PC-3 (cell line): ENCODE measurements around the gene ILDR1. TPM values are rescaled to one million over a fixed set of nuclear protein-coding genes. Genes with fewer than 3 reads are reported as not detected.

Source experiments
- ATAC-seq: fragments of 200-7000 bp; cut with Tn5 transposase; 2 replicates; pipeline ENCODE4 v1.9.1; 2020; ENCODE audit warnings: mild to moderate bottlenecking, moderate library complexity
- BruUV-seq: library from RNA; stranded (reverse); fragments of 400-500 nt; replicated peaks from 2 replicates; lab custom pipeline; 2021; lab: Mats Ljungman, UMichigan
- CTCF ChIA-PET: fragments of 300-600 bp; sonication (Branson Sonifier 250); formaldehyde crosslinking; loops from one replicate; lab custom pipeline; 2022; ENCODE audit warnings: antibody characterized with exemption; lab: Charles Lee
- POLR2A ChIA-PET: fragments of 300-600 bp; sonication (Branson Sonifier 250); formaldehyde crosslinking; loops from one replicate; lab custom pipeline; 2022; ENCODE audit warnings: antibody characterized with exemption; ENCODE audit not compliant: unreplicated experiment; lab: Charles Lee
- DNase-seq: peaks from one replicate; pipeline ENCODE4 v3.0.0-alpha.2; 2015
- H2AFZ ChIP-seq: fragments of 300-600 bp; sonication (generic); 2 replicates; pipeline ENCODE4 v1.6.0; 2016; ENCODE audit warnings: antibody characterized with exemption, low read length
- H3F3A ChIP-seq: fragments of 300-600 bp; sonication (generic); one replicate; pipeline ENCODE4 v1.6.0; 2017; ENCODE audit warnings: antibody characterized with exemption, low read length, control low read depth, mild to moderate bottlenecking; ENCODE audit not compliant: unreplicated experiment
- H3K27ac ChIP-seq: fragments of 300-600 bp; sonication (generic); 2 replicates; pipeline ENCODE4 v1.5.1; 2016; ENCODE audit warnings: mild to moderate bottlenecking, low read length
- H3K27me3 ChIP-seq: fragments of 300-600 bp; sonication (generic); 2 replicates; pipeline ENCODE4 v1.6.1; 2016; ENCODE audit warnings: low read length, mixed read lengths
- H3K36me3 ChIP-seq: fragments of 300-600 bp; sonication (generic); 2 replicates; pipeline ENCODE4 v1.6.1; 2016; ENCODE audit warnings: low read depth, mixed run types, low read length, mixed read lengths
- H3K4me1 ChIP-seq: fragments of 300-600 bp; sonication (generic); 2 replicates; pipeline ENCODE4 v1.5.1; 2016; ENCODE audit warnings: low read length; ENCODE audit not compliant: insufficient read depth
- H3K4me2 ChIP-seq: fragments of 300-600 bp; sonication (generic); 2 replicates; pipeline ENCODE4 v1.6.0; 2016; ENCODE audit warnings: low read length
- H3K4me3 ChIP-seq: fragments of 300-600 bp; sonication (generic); 2 replicates; pipeline ENCODE4 v1.5.1; 2016; ENCODE audit warnings: mild to moderate bottlenecking, low read length, mixed read lengths
- H3K79me2 ChIP-seq: fragments of 300-600 bp; sonication (generic); 2 replicates; pipeline ENCODE4 v1.6.1; 2017; ENCODE audit warnings: low read length, mixed read lengths
- H3K9ac ChIP-seq: fragments of 300-600 bp; sonication (generic); 2 replicates; pipeline ENCODE4 v1.6.0; 2016; ENCODE audit warnings: mild to moderate bottlenecking, low read length
- H3K9me2 ChIP-seq: fragments of 300-600 bp; sonication (generic); replicated peaks from 2 replicates; pipeline ENCODE4 v1.6.1; 2016; ENCODE audit warnings: mixed run types, low read length, mixed read lengths
- H3K9me3 ChIP-seq: fragments of 300-600 bp; sonication (generic); 2 replicates; pipeline ENCODE4 v1.6.1; 2016; ENCODE audit warnings: low read length, mixed read lengths
- H4K20me1 ChIP-seq: fragments of 300-600 bp; sonication (generic); 2 replicates; pipeline ENCODE4 v1.6.1; 2016; ENCODE audit warnings: low read length, mixed read lengths
- EZH2 ChIP-seq: fragments of 300-600 bp; sonication (generic); IDR thresholded peaks from one replicate; pipeline ENCODE4 v1.6.1; 2017; ENCODE audit warnings: antibody characterized with exemption, mild to moderate bottlenecking, low read length; ENCODE audit not compliant: unreplicated experiment
- EZH2phosphoT487 ChIP-seq: fragments of 300-600 bp; sonication (generic); IDR thresholded peaks from 2 replicates; pipeline ENCODE4 v1.6.1; 2018; ENCODE audit warnings: mild to moderate bottlenecking, antibody characterized with exemption, low read length, borderline replicate concordance
- intact Hi-C: fragments of 100-400 bp; cut with micrococcal nuclease; formaldehyde crosslinking; loops from 2 replicates; pipeline ENCODE4 v1.9.0; 2023
- total RNA-seq: library from RNA; depleted of rRNA; stranded (reverse); fragments of >200 nt; gene quantifications from 2 replicates; pipeline ENCODE4 v1.2.3, GENCODE V29; 2014
- TF ChIP-seq, protein P1 (sequence below): fragments of 300-600 bp; sonication (generic); conservative IDR thresholded peaks from 2 replicates; pipeline ENCODE4 v1.5.1; 2017; ENCODE audit warnings: antibody characterized with exemption, low read depth, mild to moderate bottlenecking, low read length

Gene ILDR1
- total RNA-seq, 1 experiment from 2014 or later = 5.6 TPM

- Histone ChIP-seq H3K4me2 (peak overlapping the region; percentile 67), H3K27ac (peak overlapping the region; percentile 84), H3K9me3 (no peaks in the 10 kb centered on the region), H2AFZ (peak overlapping the region; percentile 32), H3K79me2 (no peaks in the 10 kb centered on the region), H3K4me1 (peaks cover 42% of the 10 kb centered on the region), H3K4me3 (peak overlapping the region; percentile 30; the same call in 1 of the 2 replicates), H4K20me1 (no peaks in the 10 kb centered on the region), H3F3A (peaks cover 15% of the 10 kb centered on the region), H3K27me3 (no peaks in the 10 kb centered on the region), H3K36me3 (0 out of 2 replicates have a peak, but pooled peaks cover 3% of the 10 kb centered on the region), H3K9me2 (no peaks in the 10 kb centered on the region), H3K9ac (peak overlapping the region; percentile 39)
- no TSS peak for BruUV-seq
- TF ChIP-seq, protein P1, sequence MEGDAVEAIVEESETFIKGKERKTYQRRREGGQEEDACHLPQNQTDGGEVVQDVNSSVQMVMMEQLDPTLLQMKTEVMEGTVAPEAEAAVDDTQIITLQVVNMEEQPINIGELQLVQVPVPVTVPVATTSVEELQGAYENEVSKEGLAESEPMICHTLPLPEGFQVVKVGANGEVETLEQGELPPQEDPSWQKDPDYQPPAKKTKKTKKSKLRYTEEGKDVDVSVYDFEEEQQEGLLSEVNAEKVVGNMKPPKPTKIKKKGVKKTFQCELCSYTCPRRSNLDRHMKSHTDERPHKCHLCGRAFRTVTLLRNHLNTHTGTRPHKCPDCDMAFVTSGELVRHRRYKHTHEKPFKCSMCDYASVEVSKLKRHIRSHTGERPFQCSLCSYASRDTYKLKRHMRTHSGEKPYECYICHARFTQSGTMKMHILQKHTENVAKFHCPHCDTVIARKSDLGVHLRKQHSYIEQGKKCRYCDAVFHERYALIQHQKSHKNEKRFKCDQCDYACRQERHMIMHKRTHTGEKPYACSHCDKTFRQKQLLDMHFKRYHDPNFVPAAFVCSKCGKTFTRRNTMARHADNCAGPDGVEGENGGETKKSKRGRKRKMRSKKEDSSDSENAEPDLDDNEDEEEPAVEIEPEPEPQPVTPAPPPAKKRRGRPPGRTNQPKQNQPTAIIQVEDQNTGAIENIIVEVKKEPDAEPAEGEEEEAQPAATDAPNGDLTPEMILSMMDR = no peak
- TF ChIP-seq EZH2 (no peak), EZH2phosphoT487 (no peak)
- DNase-seq = no peak
- intact Hi-C loops = no loop called here
- CTCF ChIA-PET = no interaction called here
- ATAC-seq = peak; percentile 3; the same call in 1 of the 2 replicates
- POLR2A ChIA-PET = no interaction called here
These were observed 41.6 kb downstream of the ILDR1 start for GRCh38 chr3:121980450-121980796.

GRCh38 chr3:121979734-121980449, 42.2 kb downstream of the ILDR1 start:
- TF ChIP-seq, protein P1 = no peak
- TF ChIP-seq EZH2 (no peak), EZH2phosphoT487 (no peak)
- Histone ChIP-seq H3K9ac (peak overlapping the region; percentile 56), H3K4me2 (peak overlapping the region; percentile 67), H3K36me3 (0 out of 2 replicates have a peak, but pooled peaks cover 3% of the 10 kb centered on the region), H2AFZ (peak overlapping the region; percentile 32), H3K27me3 (no peaks in the 10 kb centered on the region), H3K9me2 (no peaks in the 10 kb centered on the region), H3K27ac (peak overlapping the region; percentile 84), H3K9me3 (no peaks in the 10 kb centered on the region), H3K4me1 (peaks cover 47% of the 10 kb centered on the region), H3K79me2 (no peaks in the 10 kb centered on the region), H4K20me1 (no peaks in the 10 kb centered on the region), H3K4me3 (peak overlapping the region; percentile 30; the same call in 1 of the 2 replicates), H3F3A (peaks cover 19% of the 10 kb centered on the region)
- CTCF ChIA-PET = no interaction called here
- BruUV-seq = no TSS peak
- DNase-seq (peak; percentile 92), ATAC-seq (peak; percentile 84)
- intact Hi-C loops = loop anchor here (1.0 to 10.0 kb wide), 3 partner anchors 10 to 375 kb away; no protein-coding TSS in a partner anchor
- POLR2A ChIA-PET = interaction anchor here (0.7 kb wide), 1 partner anchor 10 kb away, joined by 3 read pairs; no protein-coding TSS in a partner anchor

GRCh38 chr3:121979246-121979645, 42.8 kb downstream of the ILDR1 start:
- DNase-seq = peak; percentile 55

More at GRCh38 chr3:121979246-121979645, 42.8 kb downstream of the ILDR1 start:
- ChIA-PET CTCF (no interaction called here), POLR2A (interaction anchor here (0.7 kb wide), 1 partner anchor 11 kb away, joined by 3 read pairs; no protein-coding TSS in a partner anchor)
- BruUV-seq = no TSS peak
- Histone ChIP-seq H3K27me3 (no peaks in the 10 kb centered on the region), H3K9ac (peak overlapping the region; percentile 56), H3K4me2 (peak overlapping the region; percentile 67), H3K27ac (peak overlapping the region; percentile 84), H4K20me1 (no peaks in the 10 kb centered on the region), H3F3A (peaks cover 22% of the 10 kb centered on the region), H3K9me3 (no peaks in the 10 kb centered on the region), H3K4me1 (peaks cover 49% of the 10 kb centered on the region), H3K4me3 (no peak overlapping the region; the same call in 1 of the 2 replicates), H3K36me3 (0 out of 2 replicates have a peak, but pooled peaks cover 3% of the 10 kb centered on the region), H3K9me2 (no peaks in the 10 kb centered on the region), H3K79me2 (no peaks in the 10 kb centered on the region), H2AFZ (no peak overlapping the region)
- intact Hi-C loops = loop anchor here (1.0 to 10.0 kb wide), 3 partner anchors 9 to 376 kb away; no protein-coding TSS in a partner anchor
- ATAC-seq = peak; percentile 12
- TF ChIP-seq EZH2phosphoT487 (no peak), EZH2 (no peak)
- TF ChIP-seq, protein P1 = no peak
